Measurements from ENCODE around the gene CHST11. TPM values are rescaled to one million over a fixed set of nuclear protein-coding genes. Genes with fewer than 3 reads are reported as not detected.
"Not testable (repeated sequence)": the region's sequence is repeated elsewhere in the genome, so short reads cannot be mapped to it uniquely, and the experiment has no call there.

The CHST11 gene
- total and polyA plus RNA-seq, 2 donors from 2014 or later, result 2.0 to 23.3 TPM

GRCh38 chr12:104569346-104570173 is 112.8 kb downstream of the CHST11 start:
- Histone ChIP-seq H3K27me3 (ENCODE audit: control insufficient read depth, insufficient read depth, low read length) (no peaks in the 10 kb centered on the region), H3K4me1 (ENCODE audit: control insufficient read depth in 2 of 3, insufficient read depth in 2 of 3, low read depth in 1 of 3, low read length in 3 of 3) (peaks cover 0 to 2% (median 0%) of the 10 kb centered on the region in 3 donors), H3K9ac (ENCODE audit: low read length in 3 of 3) (no peak overlapping the region), H3K36me3 (ENCODE audit: control insufficient read depth in 2 of 3, insufficient read depth in 3 of 3, low read length in 3 of 3) (no peaks in the 10 kb centered on the region), H3K27ac (ENCODE audit: low read depth in 2 of 2, low read length in 2 of 2) (no peak overlapping the region), H3K4me3 (ENCODE audit: low read length in 3 of 3) (no peak overlapping the region), H3K9me3 (ENCODE audit: control insufficient read depth in 2 of 3, insufficient read depth in 1 of 3, low read length in 3 of 3) (peaks cover 0 to 4% (median 0%) of the 10 kb centered on the region in 3 donors)
- FAIRE-seq (no peak), DNase-seq (no peak)
- intact Hi-C loops (cut with DNase I), result no loop called here
- no peak for TF ChIP-seq CTCF (IDR thresholded peaks at IDR 0.05; ENCODE audit: borderline replicate concordance, extremely low read depth, insufficient read depth)

- Histone ChIP-seq H3K4me3 (ENCODE audit: low read length in 3 of 3) (no peak overlapping the region), H3K36me3 (ENCODE audit: control insufficient read depth in 2 of 3, insufficient read depth in 3 of 3, low read length in 3 of 3) (no peaks in the 10 kb centered on the region), H3K27me3 (ENCODE audit: control insufficient read depth, insufficient read depth, low read length) (no peaks in the 10 kb centered on the region), H3K27ac (ENCODE audit: low read depth in 2 of 2, low read length in 2 of 2) (no peak overlapping the region), H3K9me3 (ENCODE audit: control insufficient read depth in 2 of 3, insufficient read depth in 1 of 3, low read length in 3 of 3) (peaks cover 0 to 4% (median 0%) of the 10 kb centered on the region in 3 donors), H3K4me1 (ENCODE audit: control insufficient read depth in 2 of 3, insufficient read depth in 2 of 3, low read depth in 1 of 3, low read length in 3 of 3) (peaks cover 0 to 2% (median 0%) of the 10 kb centered on the region in 3 donors), H3K9ac (ENCODE audit: low read length in 3 of 3) (no peak overlapping the region)
- FAIRE-seq (no peak), DNase-seq (no peak)
- intact Hi-C loops (cut with DNase I), result no loop called here
- TF ChIP-seq CTCF (IDR thresholded peaks at IDR 0.05; ENCODE audit: borderline replicate concordance, extremely low read depth, insufficient read depth), result no peak
Observed at GRCh38 chr12:104570174-104570907, 113.6 kb downstream of the CHST11 start.

DNA sequence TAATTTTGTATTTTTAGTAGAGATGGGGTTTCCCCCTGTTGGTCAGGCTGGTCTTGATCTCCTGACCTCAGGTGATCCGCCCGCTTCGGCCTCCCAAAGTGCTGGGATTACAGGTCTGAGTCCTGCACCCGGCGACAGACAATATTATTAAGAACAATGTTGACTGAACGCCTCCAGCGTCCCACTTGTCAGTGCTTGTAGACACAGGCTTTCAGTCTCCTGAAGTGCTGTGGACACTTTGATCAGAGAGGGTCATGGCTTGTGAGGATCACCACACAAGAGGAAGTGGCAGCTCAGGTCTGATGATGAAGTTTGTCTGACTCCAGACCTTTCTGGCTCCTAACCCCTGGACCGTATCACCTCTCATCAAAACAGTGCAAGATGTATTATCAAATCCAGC is 114.6 kb downstream of the CHST11 start:
- H3K36me3 ChIP-seq (ENCODE audit: control insufficient read depth in 2 of 3, insufficient read depth in 3 of 3, low read length in 3 of 3), result no peaks in the 10 kb centered on the region
- DNase-seq (no peak), FAIRE-seq (no peak)
- peaks cover 0 to 4% (median 0%) of the 10 kb centered on the region in 3 donors for H3K9me3 ChIP-seq (ENCODE audit: control insufficient read depth in 2 of 3, insufficient read depth in 1 of 3, low read length in 3 of 3)
- H3K4me3 ChIP-seq (ENCODE audit: low read length in 3 of 3), result no peak overlapping the region
- intact Hi-C loops (cut with DNase I), result no loop called here
- H3K27ac ChIP-seq (ENCODE audit: low read depth in 2 of 2, low read length in 2 of 2), result no peak overlapping the region
- H3K9ac ChIP-seq (ENCODE audit: low read length in 3 of 3), result no peak overlapping the region
- no peak for TF ChIP-seq CTCF (IDR thresholded peaks at IDR 0.05; ENCODE audit: borderline replicate concordance, extremely low read depth, insufficient read depth)
- H3K27me3 ChIP-seq (ENCODE audit: control insufficient read depth, insufficient read depth, low read length), result no peaks in the 10 kb centered on the region
- H3K4me1 ChIP-seq (ENCODE audit: control insufficient read depth in 2 of 3, insufficient read depth in 2 of 3, low read depth in 1 of 3, low read length in 3 of 3), result peaks cover 0 to 2% (median 0%) of the 10 kb centered on the region in 3 donors

GRCh38 chr12:104574353-104574752 is 117.6 kb downstream of the CHST11 start:
- intact Hi-C loops (cut with DNase I); H3K27ac ChIP-seq (ENCODE audit: low read depth in 2 of 2, low read length in 2 of 2); FAIRE-seq: not testable (repeated sequence)

DNA sequence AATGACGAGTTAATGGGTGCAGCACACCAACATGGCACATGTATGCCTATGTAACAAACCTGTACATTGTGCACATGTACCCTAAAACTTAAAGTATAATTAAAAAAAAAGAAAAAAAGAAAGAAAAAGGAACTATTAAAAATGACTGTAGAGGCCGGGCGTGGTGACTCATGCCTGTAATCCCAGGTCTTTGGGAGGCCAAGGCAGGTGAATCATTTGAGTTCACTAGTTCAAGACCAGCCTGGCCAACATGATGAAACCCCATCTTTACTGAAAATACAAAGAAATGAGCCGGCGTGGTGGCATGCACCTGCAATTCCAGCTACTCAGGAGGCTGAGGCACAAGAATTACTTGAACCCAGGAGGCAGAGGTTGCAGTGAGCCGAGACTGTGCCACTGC is 118.0 kb downstream of the CHST11 start:
- DNase-seq; H3K9ac ChIP-seq (ENCODE audit: low read length in 3 of 3); FAIRE-seq; H3K27ac ChIP-seq (ENCODE audit: low read depth in 2 of 2, low read length in 2 of 2); H3K9me3 ChIP-seq (ENCODE audit: control insufficient read depth in 2 of 3, insufficient read depth in 1 of 3, low read length in 3 of 3); H3K4me3 ChIP-seq (ENCODE audit: low read length in 3 of 3); H3K4me1 ChIP-seq (ENCODE audit: control insufficient read depth in 2 of 3, insufficient read depth in 2 of 3, low read depth in 1 of 3, low read length in 3 of 3); H3K36me3 ChIP-seq (ENCODE audit: control insufficient read depth in 2 of 3, insufficient read depth in 3 of 3, low read length in 3 of 3); H3K27me3 ChIP-seq (ENCODE audit: control insufficient read depth, insufficient read depth, low read length); intact Hi-C loops (cut with DNase I): not testable (repeated sequence)

More at GRCh38 chr12:104574353-104574752, 117.6 kb downstream of the CHST11 start:
- H3K36me3 ChIP-seq (ENCODE audit: control insufficient read depth in 2 of 3, insufficient read depth in 3 of 3, low read length in 3 of 3); DNase-seq; H3K9me3 ChIP-seq (ENCODE audit: control insufficient read depth in 2 of 3, insufficient read depth in 1 of 3, low read length in 3 of 3); H3K4me1 ChIP-seq (ENCODE audit: control insufficient read depth in 2 of 3, insufficient read depth in 2 of 3, low read depth in 1 of 3, low read length in 3 of 3); H3K9ac ChIP-seq (ENCODE audit: low read length in 3 of 3); H3K4me3 ChIP-seq (ENCODE audit: low read length in 3 of 3); H3K27me3 ChIP-seq (ENCODE audit: control insufficient read depth, insufficient read depth, low read length): not testable (repeated sequence)
